HCT116 (cell line): Measurements from ENCODE around the gene VSTM2B. TPM values are rescaled to one million over a fixed set of nuclear protein-coding genes. Genes with fewer than 3 reads are reported as not detected.

ENCODE experiments used
- ATAC-seq: fragments of 200-7000 bp; cut with Tn5 transposase; 2 replicates; pipeline ENCODE4 v1.9.1; 2020; ENCODE audit warnings: mild to moderate bottlenecking, moderate library complexity
- BruUV-seq: library from RNA; stranded (reverse); fragments of 400-500 nt; replicated peaks from 2 replicates; lab custom pipeline; 2021; lab: Mats Ljungman, UMichigan
- CTCF ChIA-PET: fragments of 300-600 bp; sonication (Branson Sonifier 250); formaldehyde crosslinking; loops from one replicate; lab custom pipeline; 2021; ENCODE audit warnings: antibody characterized with exemption; lab: Charles Lee
- POLR2A ChIA-PET: fragments of 300-600, 350-600 bp; sonication (Branson Sonifier 250); formaldehyde crosslinking; loops from one replicate; lab custom pipeline; 2021; ENCODE audit warnings: antibody characterized with exemption; lab: Charles Lee
- RAD21 ChIA-PET, 2 experiments: fragments of 300-600 bp; sonication (Branson Sonifier 250); formaldehyde crosslinking; loops; one replicate each; lab custom pipeline; 2023; ENCODE audit warnings: low total read pairs in 2 of 2; ENCODE audit not compliant: uncharacterized antibody in 2 of 2, unreplicated experiment in 2 of 2, low non-redundant PET in 1 of 2; lab: Charles Lee
- DNase-seq: peaks from one replicate; pipeline ENCODE4 v3.0.0-alpha.2; 2010; ENCODE audit warnings: low read depth, low spot score
- H2AFZ ChIP-seq: fragments of 200-600 bp; shearing (Covaris generic), sonication (generic); 2 replicates; pipeline ENCODE4 v1.6.1; 2017; ENCODE audit warnings: low read depth, mixed run types, mixed read lengths, antibody characterized with exemption, low read length; ENCODE audit not compliant: poor library complexity, severe bottlenecking
- H3K27ac ChIP-seq: 2 replicates; pipeline ENCODE4 v1.5.1; 2012; ENCODE audit warnings: low read depth, low read length
- H3K27me3 ChIP-seq: fragments of 200-600 bp; sonication (generic); 2 replicates; pipeline ENCODE4 v1.6.1; 2016; ENCODE audit warnings: mixed run types, low read length, mixed read lengths; ENCODE audit not compliant: insufficient read depth
- H3K36me3 ChIP-seq, 2 experiments: fragments of 200-500 bp in 1 of 2; fragments of 200-600 bp in 1 of 2; sonication (Bioruptor generic) in 1 of 2; sonication (generic) in 1 of 2; 2 replicates each; pipeline versions ENCODE4 v1.5.1 to v1.6.1; 2014 to 2016; ENCODE audit warnings: low read length in 2 of 2, inconsistent platforms in 1 of 2, mixed read lengths in 1 of 2, mixed run types in 1 of 2; ENCODE audit not compliant: insufficient read depth in 2 of 2, control insufficient read depth in 1 of 2
- H3K4me1 ChIP-seq, 2 experiments: fragments of 200-600 bp in 1 of 2; sonication (generic) in 1 of 2; 2 replicates each; pipeline versions ENCODE4 v1.5.1 to v1.6.1; 2012 to 2017; ENCODE audit warnings: low read length in 2 of 2, inconsistent platforms in 1 of 2, mild to moderate bottlenecking in 1 of 2, mixed read lengths in 1 of 2, mixed run types in 1 of 2, moderate library complexity in 1 of 2; ENCODE audit not compliant: insufficient read depth in 2 of 2, control insufficient read depth in 1 of 2
- H3K4me2 ChIP-seq: fragments of 200-600 bp; sonication (generic); 2 replicates; pipeline ENCODE4 v1.6.1; 2017; ENCODE audit warnings: mixed run types, low read length, mixed read lengths
- H3K4me3 ChIP-seq, 2 experiments: fragments of 200-600 bp in 1 of 2; sonication (generic) in 1 of 2; replicated peaks in 1 of 2; 2 replicates each; pipeline ENCODE4 v1.5.1; 2011 to 2016; ENCODE audit warnings: low read length in 2 of 2, control low read depth in 1 of 2, low read depth in 1 of 2, mild to moderate bottlenecking in 1 of 2, mixed read lengths in 1 of 2, mixed run types in 1 of 2
- H3K79me2 ChIP-seq: fragments of 200-600 bp; sonication (generic); 2 replicates; pipeline ENCODE4 v1.6.1; 2017; ENCODE audit warnings: mild to moderate bottlenecking, mixed run types, low read length, moderate library complexity, mixed read lengths; ENCODE audit not compliant: insufficient read depth
- H3K9ac ChIP-seq: fragments of 200-600 bp; sonication (generic); 2 replicates; pipeline ENCODE4 v1.6.1; 2016; ENCODE audit warnings: low read length, mixed read lengths
- H3K9me2 ChIP-seq: fragments of 200-600 bp; sonication (generic), shearing (Covaris generic); 2 replicates; pipeline ENCODE4 v1.6.1; 2017; ENCODE audit warnings: mixed run types, mild to moderate bottlenecking, moderate library complexity; ENCODE audit not compliant: insufficient read depth
- H3K9me3 ChIP-seq, 2 experiments: fragments of 200-500 bp in 1 of 2; fragments of 200-600 bp in 1 of 2; sonication (Bioruptor generic) in 1 of 2; sonication (generic) in 1 of 2; 2 replicates each; pipeline ENCODE4 v1.6.1; 2014 to 2017; ENCODE audit warnings: low read length in 2 of 2, mixed read lengths in 2 of 2, inconsistent platforms in 1 of 2, low read depth in 1 of 2, mild to moderate bottlenecking in 1 of 2, mixed run types in 1 of 2, moderate library complexity in 1 of 2; ENCODE audit not compliant: control insufficient read depth in 1 of 2, insufficient read depth in 1 of 2
- H4K20me1 ChIP-seq: fragments of 200-600 bp; sonication (generic), shearing (Covaris generic); 2 replicates; pipeline ENCODE4 v1.6.1; 2017; ENCODE audit warnings: mixed run types, mild to moderate bottlenecking, moderate library complexity; ENCODE audit not compliant: insufficient read depth
- ELF1 ChIP-seq: IDR thresholded peaks from 2 replicates; pipeline ENCODE4 v1.6.1; 2012; ENCODE audit warnings: low read depth, borderline replicate concordance
- EZH2 ChIP-seq: fragments of 200-600 bp; sonication (generic); IDR thresholded peaks from 2 replicates; pipeline ENCODE4 v1.6.1; 2017; ENCODE audit warnings: antibody characterized with exemption, mixed run types
- EZH2phosphoT487 ChIP-seq: fragments of 200-600 bp; IDR thresholded peaks from 2 replicates; pipeline ENCODE4 v1.6.1; 2018; ENCODE audit warnings: antibody characterized with exemption, borderline replicate concordance
- POLR2A ChIP-seq: IDR thresholded peaks from 2 replicates; pipeline ENCODE4 v1.7.0; 2011; ENCODE audit warnings: borderline replicate concordance; ENCODE audit not compliant: insufficient read depth, insufficient read length; ENCODE audit errors: extremely low read depth
- RAD21 ChIP-seq: IDR thresholded peaks from 2 replicates; pipeline ENCODE4 v1.6.1; 2012; ENCODE audit warnings: low read depth, mild to moderate bottlenecking
- SIN3A ChIP-seq: IDR thresholded peaks from 2 replicates; pipeline ENCODE4 v1.6.1; 2012; ENCODE audit warnings: low read depth
- SRF ChIP-seq: IDR thresholded peaks from 2 replicates; pipeline ENCODE4 v1.6.1; 2012; ENCODE audit warnings: low read depth
- TCF7L2 ChIP-seq: IDR thresholded peaks from 2 replicates; pipeline ENCODE4 v1.7.0; 2011; ENCODE audit warnings: borderline replicate concordance, inconsistent platforms; ENCODE audit not compliant: insufficient read depth, insufficient read length; ENCODE audit errors: extremely low read depth
- YY1 ChIP-seq: IDR thresholded peaks from 2 replicates; pipeline ENCODE4 v1.6.1; 2011; ENCODE audit warnings: low read length, low read depth, moderate library complexity, mild to moderate bottlenecking; ENCODE audit not compliant: insufficient replicate concordance; ENCODE audit errors: extremely low read depth
- ZFX ChIP-seq: fragments of 450-650 bp; IDR thresholded peaks from 2 replicates; pipeline ENCODE4 v1.6.1; 2017
- intact Hi-C: fragments of 100-400 bp; cut with micrococcal nuclease; formaldehyde crosslinking; loops from 2 replicates; pipeline ENCODE4 v1.10.0; 2022
- total RNA-seq: library from RNA; stranded (reverse); gene quantifications from one replicate; pipeline ENCODE4 v1.2.1, GENCODE V29; 2021; ENCODE audit not compliant: unreplicated experiment
- TF ChIP-seq, protein P1 (sequence below): IDR thresholded peaks from 2 replicates; pipeline ENCODE4 v1.6.1; 2011; ENCODE audit warnings: mild to moderate bottlenecking, low read length, moderate library complexity; ENCODE audit not compliant: insufficient replicate concordance; ENCODE audit errors: extremely low read depth
- TF ChIP-seq, protein P2 (sequence below): IDR thresholded peaks from 2 replicates; pipeline ENCODE4 v1.6.1; 2012; ENCODE audit warnings: low read depth

The VSTM2B gene
- total RNA-seq, 1 experiment from 2014 or later: not detected

DNA sequence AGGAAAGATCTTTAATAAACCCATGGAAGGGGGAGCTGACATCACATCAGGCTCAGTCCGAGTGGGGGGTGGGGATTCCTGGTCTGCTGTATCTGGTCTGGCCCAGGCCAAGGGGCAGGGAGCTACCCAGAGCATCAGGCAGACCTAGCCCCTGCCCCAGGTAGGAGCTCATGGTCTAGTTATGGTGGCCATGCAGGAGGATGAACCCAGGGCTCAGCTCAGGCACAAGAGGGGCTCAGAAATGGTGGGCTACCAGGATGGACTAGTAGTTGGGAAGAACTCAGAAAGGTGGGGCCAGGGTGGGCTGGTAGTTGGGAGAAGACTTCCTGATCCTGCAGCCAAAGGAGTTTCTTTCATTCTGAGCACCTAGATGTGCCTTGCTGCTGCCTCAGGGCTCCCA, 14.3 kb downstream of the VSTM2B start:
- no peak for ATAC-seq
- intact Hi-C loops: no loop called here
- no peak overlapping the region for H3K4me2 ChIP-seq
- DNase-seq: no peak
- TF ChIP-seq SIN3A: no peak
- no peak for TF ChIP-seq RAD21
- no peak for TF ChIP-seq SRF
- no peak for TF ChIP-seq EZH2phosphoT487
- TF ChIP-seq, protein P1, sequence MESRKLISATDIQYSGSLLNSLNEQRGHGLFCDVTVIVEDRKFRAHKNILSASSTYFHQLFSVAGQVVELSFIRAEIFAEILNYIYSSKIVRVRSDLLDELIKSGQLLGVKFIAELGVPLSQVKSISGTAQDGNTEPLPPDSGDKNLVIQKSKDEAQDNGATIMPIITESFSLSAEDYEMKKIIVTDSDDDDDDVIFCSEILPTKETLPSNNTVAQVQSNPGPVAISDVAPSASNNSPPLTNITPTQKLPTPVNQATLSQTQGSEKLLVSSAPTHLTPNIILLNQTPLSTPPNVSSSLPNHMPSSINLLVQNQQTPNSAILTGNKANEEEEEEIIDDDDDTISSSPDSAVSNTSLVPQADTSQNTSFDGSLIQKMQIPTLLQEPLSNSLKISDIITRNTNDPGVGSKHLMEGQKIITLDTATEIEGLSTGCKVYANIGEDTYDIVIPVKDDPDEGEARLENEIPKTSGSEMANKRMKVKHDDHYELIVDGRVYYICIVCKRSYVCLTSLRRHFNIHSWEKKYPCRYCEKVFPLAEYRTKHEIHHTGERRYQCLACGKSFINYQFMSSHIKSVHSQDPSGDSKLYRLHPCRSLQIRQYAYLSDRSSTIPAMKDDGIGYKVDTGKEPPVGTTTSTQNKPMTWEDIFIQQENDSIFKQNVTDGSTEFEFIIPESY: no peak
- TF ChIP-seq ELF1: no peak
- H3K36me3 ChIP-seq: no peaks in the 10 kb centered on the region
- POLR2A ChIA-PET: no interaction called here
- no peak overlapping the region for H3K9ac ChIP-seq
- H3K27me3 ChIP-seq: peaks cover 7% of the 10 kb centered on the region; the same call in 1 of the 2 replicates
- H2AFZ ChIP-seq: no peak overlapping the region
- RAD21 ChIA-PET: no interaction called here
- H3K79me2 ChIP-seq: no peaks in the 10 kb centered on the region
- H4K20me1 ChIP-seq: no peaks in the 10 kb centered on the region
- no peak overlapping the region for H3K27ac ChIP-seq
- CTCF ChIA-PET: no interaction called here
- no TSS peak for BruUV-seq
- H3K9me2 ChIP-seq: no peaks in the 10 kb centered on the region
- H3K4me1 ChIP-seq: no peaks in the 10 kb centered on the region
- no peak overlapping the region for H3K4me3 ChIP-seq
- no peaks in the 10 kb centered on the region for H3K9me3 ChIP-seq

DNA sequence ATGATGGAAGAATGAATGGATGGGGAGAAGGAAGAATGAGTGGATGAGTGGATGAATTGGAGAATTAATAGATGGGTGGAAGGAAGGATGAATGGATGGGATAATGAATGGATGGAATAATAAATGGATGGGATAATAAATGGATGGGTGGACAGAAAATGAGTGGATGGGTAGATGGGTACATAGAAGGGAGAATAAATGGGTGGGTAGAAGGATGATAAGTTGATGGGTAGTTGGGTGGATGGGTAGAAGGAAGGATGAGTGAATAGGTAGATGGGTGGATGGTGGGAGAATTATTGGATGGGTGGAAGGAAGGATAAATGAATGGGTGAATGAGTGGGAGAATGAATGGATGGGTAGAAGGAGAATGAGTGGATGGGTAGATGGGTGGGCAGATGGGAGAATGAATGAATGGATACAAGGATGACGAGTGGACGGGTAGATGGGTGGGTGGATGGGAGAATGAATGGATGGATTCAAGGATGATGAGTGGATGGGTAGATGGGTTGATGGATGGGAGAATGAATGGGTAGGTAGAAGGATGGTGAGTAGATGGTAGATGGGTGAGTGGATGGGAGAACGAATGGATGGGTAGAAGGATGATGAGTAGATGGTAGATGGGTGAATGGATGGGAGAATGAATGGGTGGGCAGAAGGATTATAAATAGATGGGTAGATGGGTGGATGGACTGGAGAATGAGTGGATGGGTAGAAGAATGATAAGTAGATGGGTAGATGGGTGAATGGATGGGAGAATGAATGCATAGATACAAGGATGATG, 15.9 kb downstream of the VSTM2B start:
- ChIA-PET POLR2A (no interaction called here), RAD21 (no interaction called here), CTCF (no interaction called here)
- Histone ChIP-seq H3K79me2 (no peaks in the 10 kb centered on the region), H3K27ac (no peak overlapping the region), H3K36me3 (no peaks in the 10 kb centered on the region), H3K4me2 (no peak overlapping the region), H3K9ac (no peak overlapping the region), H3K4me1 (no peaks in the 10 kb centered on the region), H3K9me2 (no peaks in the 10 kb centered on the region), H3K27me3 (peaks cover 7% of the 10 kb centered on the region; the same call in 1 of the 2 replicates), H2AFZ (no peak overlapping the region), H4K20me1 (no peaks in the 10 kb centered on the region), H3K9me3 (no peaks in the 10 kb centered on the region), H3K4me3 (no peak overlapping the region)
- ATAC-seq: no peak
- intact Hi-C loops: no loop called here
- no peak for DNase-seq
- no TSS peak for BruUV-seq
- TF ChIP-seq ZFX: no peak
- no peak for TF ChIP-seq EZH2
- TF ChIP-seq TCF7L2: no peak
- no peak for TF ChIP-seq ELF1
- TF ChIP-seq RAD21: no peak
- TF ChIP-seq, protein P2, sequence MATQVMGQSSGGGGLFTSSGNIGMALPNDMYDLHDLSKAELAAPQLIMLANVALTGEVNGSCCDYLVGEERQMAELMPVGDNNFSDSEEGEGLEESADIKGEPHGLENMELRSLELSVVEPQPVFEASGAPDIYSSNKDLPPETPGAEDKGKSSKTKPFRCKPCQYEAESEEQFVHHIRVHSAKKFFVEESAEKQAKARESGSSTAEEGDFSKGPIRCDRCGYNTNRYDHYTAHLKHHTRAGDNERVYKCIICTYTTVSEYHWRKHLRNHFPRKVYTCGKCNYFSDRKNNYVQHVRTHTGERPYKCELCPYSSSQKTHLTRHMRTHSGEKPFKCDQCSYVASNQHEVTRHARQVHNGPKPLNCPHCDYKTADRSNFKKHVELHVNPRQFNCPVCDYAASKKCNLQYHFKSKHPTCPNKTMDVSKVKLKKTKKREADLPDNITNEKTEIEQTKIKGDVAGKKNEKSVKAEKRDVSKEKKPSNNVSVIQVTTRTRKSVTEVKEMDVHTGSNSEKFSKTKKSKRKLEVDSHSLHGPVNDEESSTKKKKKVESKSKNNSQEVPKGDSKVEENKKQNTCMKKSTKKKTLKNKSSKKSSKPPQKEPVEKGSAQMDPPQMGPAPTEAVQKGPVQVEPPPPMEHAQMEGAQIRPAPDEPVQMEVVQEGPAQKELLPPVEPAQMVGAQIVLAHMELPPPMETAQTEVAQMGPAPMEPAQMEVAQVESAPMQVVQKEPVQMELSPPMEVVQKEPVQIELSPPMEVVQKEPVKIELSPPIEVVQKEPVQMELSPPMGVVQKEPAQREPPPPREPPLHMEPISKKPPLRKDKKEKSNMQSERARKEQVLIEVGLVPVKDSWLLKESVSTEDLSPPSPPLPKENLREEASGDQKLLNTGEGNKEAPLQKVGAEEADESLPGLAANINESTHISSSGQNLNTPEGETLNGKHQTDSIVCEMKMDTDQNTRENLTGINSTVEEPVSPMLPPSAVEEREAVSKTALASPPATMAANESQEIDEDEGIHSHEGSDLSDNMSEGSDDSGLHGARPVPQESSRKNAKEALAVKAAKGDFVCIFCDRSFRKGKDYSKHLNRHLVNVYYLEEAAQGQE: no peak
- TF ChIP-seq YY1: no peak
- no peak for TF ChIP-seq POLR2A
- no peak for TF ChIP-seq SIN3A
